ENCODE measurements around the gene C12orf57. TPM values are rescaled to one million over a fixed set of nuclear protein-coding genes. Genes with fewer than 3 reads are reported as not detected.

C12orf57 gene
- total and polyA plus RNA-seq, 2 experiments from 2014 or later, result 217 to 219 TPM

DNA sequence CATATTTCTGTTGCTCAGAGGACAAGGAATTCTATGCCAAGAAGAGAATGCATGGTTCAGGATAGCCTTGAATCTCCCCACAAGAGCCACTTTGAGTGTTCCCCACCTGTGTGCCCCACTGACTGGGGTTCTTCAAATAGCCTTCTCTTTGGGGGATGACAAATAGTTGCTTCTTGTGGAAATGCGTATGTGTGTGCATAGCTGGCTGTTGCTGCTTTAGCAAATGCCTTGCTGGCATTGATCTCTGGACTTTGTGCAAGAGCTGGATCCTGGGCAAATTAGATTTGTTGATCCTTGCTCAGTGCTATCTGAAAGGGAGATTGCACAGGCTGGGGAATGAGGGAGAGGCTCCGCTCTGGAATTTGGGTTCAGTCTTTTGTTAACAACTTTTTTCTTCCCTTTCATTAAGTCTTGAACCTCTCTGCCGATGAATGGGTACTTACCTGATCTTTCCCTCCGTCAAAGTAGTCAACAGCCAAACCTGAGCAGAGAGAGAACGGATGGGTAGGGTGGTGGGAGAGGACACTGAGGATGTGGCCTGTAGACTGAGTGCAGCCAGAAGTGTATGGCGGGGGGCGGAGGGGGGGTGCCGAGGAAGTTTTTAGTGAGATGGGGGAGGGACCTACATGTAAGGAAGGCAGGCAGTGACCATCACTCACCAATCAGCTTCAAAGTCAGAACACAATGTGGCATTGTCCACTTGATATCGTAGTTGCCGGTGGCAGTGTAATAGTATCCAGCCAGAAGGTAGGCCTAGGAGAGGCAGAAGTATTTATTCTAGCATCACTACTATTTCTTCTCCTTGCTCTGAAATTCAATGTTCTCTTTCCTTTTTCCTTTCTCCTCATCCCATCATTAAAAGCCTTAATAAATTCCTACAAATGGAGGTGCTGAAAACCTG is 37.6 kb downstream of the C12orf57 start:
- H3K4me1 ChIP-seq (ENCODE audit: insufficient read depth), result peaks cover 27% of the 10 kb centered on the region
- peak; percentile 63 for DNase-seq (ENCODE audit: low spot score)
- H3K36me3 ChIP-seq (replicated peaks; ENCODE audit: insufficient read depth, low read depth), result peaks cover 3% of the 10 kb centered on the region
- TF ChIP-seq, protein P1, sequence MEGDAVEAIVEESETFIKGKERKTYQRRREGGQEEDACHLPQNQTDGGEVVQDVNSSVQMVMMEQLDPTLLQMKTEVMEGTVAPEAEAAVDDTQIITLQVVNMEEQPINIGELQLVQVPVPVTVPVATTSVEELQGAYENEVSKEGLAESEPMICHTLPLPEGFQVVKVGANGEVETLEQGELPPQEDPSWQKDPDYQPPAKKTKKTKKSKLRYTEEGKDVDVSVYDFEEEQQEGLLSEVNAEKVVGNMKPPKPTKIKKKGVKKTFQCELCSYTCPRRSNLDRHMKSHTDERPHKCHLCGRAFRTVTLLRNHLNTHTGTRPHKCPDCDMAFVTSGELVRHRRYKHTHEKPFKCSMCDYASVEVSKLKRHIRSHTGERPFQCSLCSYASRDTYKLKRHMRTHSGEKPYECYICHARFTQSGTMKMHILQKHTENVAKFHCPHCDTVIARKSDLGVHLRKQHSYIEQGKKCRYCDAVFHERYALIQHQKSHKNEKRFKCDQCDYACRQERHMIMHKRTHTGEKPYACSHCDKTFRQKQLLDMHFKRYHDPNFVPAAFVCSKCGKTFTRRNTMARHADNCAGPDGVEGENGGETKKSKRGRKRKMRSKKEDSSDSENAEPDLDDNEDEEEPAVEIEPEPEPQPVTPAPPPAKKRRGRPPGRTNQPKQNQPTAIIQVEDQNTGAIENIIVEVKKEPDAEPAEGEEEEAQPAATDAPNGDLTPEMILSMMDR (IDR thresholded peaks at IDR 0.05; ENCODE audit: poor library complexity), result no peak
- no peak for TF ChIP-seq EZH2 (IDR thresholded peaks at IDR 0.05; ENCODE audit: borderline replicate concordance)
- no peak for TF ChIP-seq EZH2phosphoT487 (IDR thresholded peaks at IDR 0.05; ENCODE audit: low read depth, severe bottlenecking, unreplicated experiment)
- H3K4me2 ChIP-seq, result peak overlapping the region; percentile 50
- H2AFZ ChIP-seq, result no peak overlapping the region
- WGBS (ENCODE audit: low lambda C conversion rate, missing lambda C conversion rate), result 67% methylated on average over 7 of the region's 10 CpGs
- H3K79me2 ChIP-seq, result peaks cover 4% of the 10 kb centered on the region
- peak overlapping the region; percentile 92 for H3K27ac ChIP-seq
- no peaks in the 10 kb centered on the region for H3K9me2 ChIP-seq (replicated peaks; ENCODE audit: insufficient read depth)
- H3K27me3 ChIP-seq, result no peaks in the 10 kb centered on the region
- H3K4me3 ChIP-seq, result no peak overlapping the region
- H3K9me3 ChIP-seq (ENCODE audit: low read depth), result no peaks in the 10 kb centered on the region
- H4K20me1 ChIP-seq (ENCODE audit: insufficient read depth, poor library complexity, severe bottlenecking), result no peaks in the 10 kb centered on the region

DNA sequence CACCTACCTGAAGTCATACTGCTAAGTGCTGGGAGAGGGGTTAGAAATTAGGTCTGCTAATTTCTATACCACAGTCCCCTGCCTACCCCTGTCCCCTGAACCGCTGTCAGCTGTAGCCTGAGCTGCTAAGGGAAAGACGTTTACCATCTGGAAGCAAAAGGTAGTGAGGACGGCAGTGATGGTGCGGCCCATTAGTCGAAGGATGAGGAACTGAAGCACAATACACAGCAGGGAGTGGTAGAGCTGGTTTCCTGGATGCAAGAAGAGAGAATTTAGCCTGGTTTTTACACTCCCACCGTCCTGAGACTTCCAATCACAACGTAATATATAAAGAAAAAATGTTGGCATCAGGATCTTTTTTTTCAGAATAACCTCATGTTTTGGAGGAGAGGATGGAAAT is 38.7 kb downstream of the C12orf57 start:
- Histone ChIP-seq H2AFZ (no peak overlapping the region), H3K27me3 (no peaks in the 10 kb centered on the region), H3K4me2 (no peak overlapping the region), H3K4me1 (ENCODE audit: insufficient read depth) (peaks cover 27% of the 10 kb centered on the region), H3K27ac (peak overlapping the region; percentile 92), H3K79me2 (peaks cover 4% of the 10 kb centered on the region), H3K9me2 (replicated peaks; ENCODE audit: insufficient read depth) (no peaks in the 10 kb centered on the region), H4K20me1 (ENCODE audit: insufficient read depth, poor library complexity, severe bottlenecking) (no peaks in the 10 kb centered on the region), H3K36me3 (replicated peaks; ENCODE audit: insufficient read depth, low read depth) (peaks cover 3% of the 10 kb centered on the region), H3K4me3 (no peak overlapping the region), H3K9me3 (ENCODE audit: low read depth) (no peaks in the 10 kb centered on the region)
- 92% methylated on average over 7 of the region's 7 CpGs for WGBS (ENCODE audit: low lambda C conversion rate, missing lambda C conversion rate)
- TF ChIP-seq, protein P1 (IDR thresholded peaks at IDR 0.05; ENCODE audit: poor library complexity), result no peak
- TF ChIP-seq EZH2phosphoT487 (IDR thresholded peaks at IDR 0.05; ENCODE audit: low read depth, severe bottlenecking, unreplicated experiment) (no peak), EZH2 (IDR thresholded peaks at IDR 0.05; ENCODE audit: borderline replicate concordance) (no peak)
- DNase-seq (ENCODE audit: low spot score), result no peak

DNA sequence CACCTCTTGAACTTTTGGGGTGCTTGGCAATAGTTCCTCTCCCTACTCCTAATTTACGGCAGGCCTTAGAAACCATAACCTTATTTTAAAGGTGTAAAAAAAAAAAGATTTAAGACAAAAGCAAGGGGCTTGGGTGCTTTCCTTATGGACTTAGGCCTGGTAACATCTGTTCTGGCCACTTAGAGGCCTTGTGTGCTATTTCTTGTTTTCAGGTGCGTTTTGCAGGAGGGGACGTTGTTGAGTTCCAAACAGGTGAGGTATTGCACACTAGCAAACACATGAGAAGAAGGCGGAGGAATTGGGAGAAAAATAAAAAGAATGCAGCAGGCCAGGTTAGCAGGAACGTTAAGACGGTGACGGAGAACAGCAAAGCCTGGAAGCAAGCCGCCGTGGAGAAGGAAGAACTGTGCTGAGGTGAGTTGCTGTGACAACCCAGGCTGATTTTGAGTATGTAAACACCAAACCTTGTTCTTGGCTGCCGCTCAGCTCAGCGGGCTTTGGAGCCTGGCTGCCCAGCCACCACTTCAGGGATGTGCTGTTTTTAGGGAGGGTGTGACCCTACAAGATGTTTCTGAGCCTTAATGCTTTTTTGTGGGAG is 44.2 kb downstream of the C12orf57 start:
- H3K9me3 ChIP-seq (ENCODE audit: low read depth), result no peaks in the 10 kb centered on the region
- no peak overlapping the region for H3K4me3 ChIP-seq
- H2AFZ ChIP-seq, result no peak overlapping the region
- 65% methylated on average over 11 of the region's 11 CpGs for WGBS (ENCODE audit: low lambda C conversion rate, missing lambda C conversion rate)
- H3K27ac ChIP-seq, result peak overlapping the region; percentile 84
- peaks cover 34% of the 10 kb centered on the region for H3K79me2 ChIP-seq
- H4K20me1 ChIP-seq (ENCODE audit: insufficient read depth, poor library complexity, severe bottlenecking), result no peaks in the 10 kb centered on the region
- TF ChIP-seq, protein P1 (IDR thresholded peaks at IDR 0.05; ENCODE audit: poor library complexity), result no peak
- TF ChIP-seq EZH2 (IDR thresholded peaks at IDR 0.05; ENCODE audit: borderline replicate concordance) (no peak), EZH2phosphoT487 (IDR thresholded peaks at IDR 0.05; ENCODE audit: low read depth, severe bottlenecking, unreplicated experiment) (no peak)
- H3K9me2 ChIP-seq (replicated peaks; ENCODE audit: insufficient read depth), result no peaks in the 10 kb centered on the region
- no peaks in the 10 kb centered on the region for H3K27me3 ChIP-seq
- peak overlapping the region; percentile 37 for H3K4me2 ChIP-seq
- peaks cover 8% of the 10 kb centered on the region for H3K4me1 ChIP-seq (ENCODE audit: insufficient read depth)
- peak; percentile 66 for DNase-seq (ENCODE audit: low spot score)
- no peaks in the 10 kb centered on the region for H3K36me3 ChIP-seq (replicated peaks; ENCODE audit: insufficient read depth, low read depth)

MicroRNAs encoded within 50 kb of the gene (microRNA counts, 767-probe panel; counts per million panel counts)
- 7,549 counts per million, percentile 44 among the panel's probes with 10 or more counts for microRNA hsa-miR-141-3p
- microRNA hsa-miR-200c-3p, result 12,008 counts per million, percentile 94 among the panel's probes with 10 or more counts

Small RNA genes lying within 50 kb of the gene (microRNA-seq; reads per million reads assigned to microRNA genes)
- gene MIR141 (3,577 reads per million, percentile 89 among the genes with 10 or more reads in this experiment), gene MIR200C (98,927 reads per million, percentile 100 among the genes with 10 or more reads in this experiment)

Small RNA genes lying within 50 kb of the gene (small RNA-seq; reads per million reads assigned to genes)
- gene MIR141 (1,056 reads per million, percentile 99 among the genes with 10 or more reads in this experiment), gene MIR200C (170 reads per million, percentile 98 among the genes with 10 or more reads in this experiment), gene RNU7-1 (not detected), gene SCARNA12 (0.56 reads per million, percentile 45 among the genes with 10 or more reads in this experiment)

Other genes with a start within 250 kb of the C12orf57 start
- 0.16 and 0.17 TPM in 2 replicates for gene PIANP, start 243.2 kb upstream of the C12orf57 start, total RNA-seq
- gene PIANP, start 243.2 kb upstream of the C12orf57 start, polyA plus RNA-seq, result 0.95 and 1.0 TPM in 2 replicates
- gene COPS7A, start 220.0 kb upstream of the C12orf57 start, total RNA-seq, result 46.9 and 56.7 TPM in 2 replicates
- gene COPS7A, start 220.0 kb upstream of the C12orf57 start, polyA plus RNA-seq, result 65.2 and 73.6 TPM in 2 replicates
- gene MLF2, start 190.9 kb upstream of the C12orf57 start, total RNA-seq, result 210 and 241 TPM in 2 replicates
- gene MLF2, start 190.9 kb upstream of the C12orf57 start, polyA plus RNA-seq, result 508 and 535 TPM in 2 replicates
- gene PTMS, start 177.7 kb upstream of the C12orf57 start, total RNA-seq, result 179 and 180 TPM in 2 replicates
- gene PTMS, start 177.7 kb upstream of the C12orf57 start, polyA plus RNA-seq, result 282 and 315 TPM in 2 replicates
- 0.52 and 0.70 TPM in 2 replicates for gene LAG3, start 171.5 kb upstream of the C12orf57 start, total RNA-seq
- 0.91 and 1.2 TPM in 2 replicates for gene LAG3, start 171.5 kb upstream of the C12orf57 start, polyA plus RNA-seq
- 2.4 and 2.7 TPM in 2 replicates for gene CD4, start 154.5 kb upstream of the C12orf57 start, total RNA-seq
- 2.7 and 6.4 TPM in 2 replicates for gene CD4, start 154.5 kb upstream of the C12orf57 start, polyA plus RNA-seq
- 1.2 and 2.3 TPM in 2 replicates for gene GPR162, start 122.2 kb upstream of the C12orf57 start, total RNA-seq
- gene GPR162, start 122.2 kb upstream of the C12orf57 start, polyA plus RNA-seq, result 2.3 and 6.2 TPM in 2 replicates
- 19.6 and 38.1 TPM in 2 replicates for gene P3H3, start 115.6 kb upstream of the C12orf57 start, total RNA-seq
- gene P3H3, start 115.6 kb upstream of the C12orf57 start, polyA plus RNA-seq, result 38.6 and 47.3 TPM in 2 replicates
- gene GNB3, start 103.1 kb upstream of the C12orf57 start, total RNA-seq, result 1.6 and 2.6 TPM in 2 replicates
- 10.2 and 19.1 TPM in 2 replicates for gene GNB3, start 103.1 kb upstream of the C12orf57 start, polyA plus RNA-seq
- 7.5 and 8.5 TPM in 2 replicates for gene CDCA3, start 92.7 kb upstream of the C12orf57 start, total RNA-seq
- gene CDCA3, start 92.7 kb upstream of the C12orf57 start, polyA plus RNA-seq, result 18.2 and 20.6 TPM in 2 replicates
- 60.5 and 61.6 TPM in 2 replicates for gene USP5, start 91.9 kb upstream of the C12orf57 start, total RNA-seq
- 73.7 and 78.9 TPM in 2 replicates for gene USP5, start 91.9 kb upstream of the C12orf57 start, polyA plus RNA-seq
- gene TPI1, start 76.5 kb upstream of the C12orf57 start, total RNA-seq, result 571 and 614 TPM in 2 replicates
- 891 and 918 TPM in 2 replicates for gene TPI1, start 76.5 kb upstream of the C12orf57 start, polyA plus RNA-seq
- gene SPSB2, start 70.7 kb upstream of the C12orf57 start, total RNA-seq, result 10.8 and 14.1 TPM in 2 replicates
- gene SPSB2, start 70.7 kb upstream of the C12orf57 start, polyA plus RNA-seq, result 11.0 and 13.8 TPM in 2 replicates
- 8.2 and 9.3 TPM in 2 replicates for gene LRRC23, start 39.2 kb upstream of the C12orf57 start, total RNA-seq
- gene LRRC23, start 39.2 kb upstream of the C12orf57 start, polyA plus RNA-seq, result 9.9 and 12.9 TPM in 2 replicates
- 11.1 and 11.8 TPM in 2 replicates for gene ENO2, start 29.4 kb upstream of the C12orf57 start, total RNA-seq
- 14.2 and 18.8 TPM in 2 replicates for gene ENO2, start 29.4 kb upstream of the C12orf57 start, polyA plus RNA-seq
- 11.1 and 15.8 TPM in 2 replicates for gene ATN1, start 16.1 kb upstream of the C12orf57 start, total RNA-seq
- gene ATN1, start 16.1 kb upstream of the C12orf57 start, polyA plus RNA-seq, result 32.7 and 43.7 TPM in 2 replicates
- gene RNU7-1, start 206 bp upstream of the C12orf57 start, total RNA-seq, result not detected in 2 replicates
- not detected in 2 replicates for gene RNU7-1, start 206 bp upstream of the C12orf57 start, polyA plus RNA-seq
- 14.5 and 17.2 TPM in 2 replicates for gene PTPN6, start 7.3 kb downstream of the C12orf57 start, total RNA-seq
- gene PTPN6, start 7.3 kb downstream of the C12orf57 start, polyA plus RNA-seq, result 20.8 and 25.4 TPM in 2 replicates
- gene PHB2, start 26.6 kb downstream of the C12orf57 start, total RNA-seq, result 186 and 197 TPM in 2 replicates
- 142 and 143 TPM in 2 replicates for gene PHB2, start 26.6 kb downstream of the C12orf57 start, polyA plus RNA-seq
- 24.3 and 26.8 TPM in 2 replicates for gene EMG1, start 26.9 kb downstream of the C12orf57 start, total RNA-seq
- gene EMG1, start 26.9 kb downstream of the C12orf57 start, polyA plus RNA-seq, result 50.3 and 51.8 TPM in 2 replicates
- gene LPCAT3, start 74.5 kb downstream of the C12orf57 start, total RNA-seq, result 76.9 and 78.6 TPM in 2 replicates
- gene LPCAT3, start 74.5 kb downstream of the C12orf57 start, polyA plus RNA-seq, result 118 and 119 TPM in 2 replicates
- gene C1S, start 116.7 kb downstream of the C12orf57 start, total RNA-seq, result 114 and 120 TPM in 2 replicates
- 130 and 143 TPM in 2 replicates for gene C1S, start 116.7 kb downstream of the C12orf57 start, polyA plus RNA-seq
- 80.1 and 85.4 TPM in 2 replicates for gene C1R, start 148.4 kb downstream of the C12orf57 start, total RNA-seq
- 89.6 and 95.1 TPM in 2 replicates for gene C1R, start 148.4 kb downstream of the C12orf57 start, polyA plus RNA-seq
- 60.0 and 64.5 TPM in 2 replicates for gene C1RL, start 165.2 kb downstream of the C12orf57 start, total RNA-seq
- 26.4 and 35.5 TPM in 2 replicates for gene C1RL, start 165.2 kb downstream of the C12orf57 start, polyA plus RNA-seq
- gene RBP5, start 184.9 kb downstream of the C12orf57 start, total RNA-seq, result 11.1 and 16.2 TPM in 2 replicates
- 23.0 and 30.0 TPM in 2 replicates for gene RBP5, start 184.9 kb downstream of the C12orf57 start, polyA plus RNA-seq
- gene CLSTN3, start 186.3 kb downstream of the C12orf57 start, total RNA-seq, result 38.0 and 57.0 TPM in 2 replicates
- 37.8 and 39.5 TPM in 2 replicates for gene CLSTN3, start 186.3 kb downstream of the C12orf57 start, polyA plus RNA-seq
- 28.3 and 32.6 TPM in 2 replicates for gene PEX5, start 245.7 kb downstream of the C12orf57 start, total RNA-seq
- 15.0 and 17.3 TPM in 2 replicates for gene PEX5, start 245.7 kb downstream of the C12orf57 start, polyA plus RNA-seq

All from hepatocyte (in vitro differentiated cells).